Cortex of kidney (tissue), 1 donor: Measurements from ENCODE around the gene CTXND1.

ENCODE experiments used
- DNase-seq: peaks from one replicate; lab custom pipeline; 2025; lab: John Stamatoyannopoulos, UW

The CTXND1 gene

DNA sequence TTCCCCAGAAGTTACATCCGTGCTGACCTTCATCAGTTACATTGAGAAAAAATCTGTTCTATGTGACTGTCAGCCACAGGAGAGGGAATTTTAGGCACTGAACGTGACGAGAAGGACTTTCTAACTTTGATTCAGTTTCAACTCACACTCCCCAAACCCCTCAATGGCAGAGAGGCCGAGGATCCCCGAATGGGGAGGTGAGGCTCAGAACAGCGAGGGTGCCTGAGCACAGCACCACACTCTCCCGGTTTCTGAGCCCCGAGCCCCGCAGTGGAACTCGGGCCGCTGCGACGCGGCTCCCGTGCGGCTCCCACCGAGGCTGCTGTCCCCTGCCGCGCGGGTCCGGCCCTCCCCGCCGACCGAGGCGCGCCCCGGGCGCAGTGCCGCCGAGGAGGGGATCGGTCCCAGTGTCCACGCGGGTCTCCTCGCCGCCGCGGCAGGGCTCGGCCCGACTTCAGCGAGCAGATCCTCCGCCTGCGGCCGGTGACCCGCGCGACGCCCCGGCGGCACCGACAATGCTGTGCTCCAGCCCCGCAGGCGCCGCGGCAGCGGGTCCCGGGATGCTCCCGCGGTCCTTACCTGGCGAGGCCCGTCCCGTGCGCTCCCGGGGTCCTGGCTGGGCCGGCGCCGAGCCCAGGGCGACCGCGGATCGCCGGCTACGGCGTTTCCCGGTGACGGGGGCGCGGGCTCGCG lies 439 bp downstream of the CTXND1 start:
- DNase-seq, result peak; percentile 24

DNA sequence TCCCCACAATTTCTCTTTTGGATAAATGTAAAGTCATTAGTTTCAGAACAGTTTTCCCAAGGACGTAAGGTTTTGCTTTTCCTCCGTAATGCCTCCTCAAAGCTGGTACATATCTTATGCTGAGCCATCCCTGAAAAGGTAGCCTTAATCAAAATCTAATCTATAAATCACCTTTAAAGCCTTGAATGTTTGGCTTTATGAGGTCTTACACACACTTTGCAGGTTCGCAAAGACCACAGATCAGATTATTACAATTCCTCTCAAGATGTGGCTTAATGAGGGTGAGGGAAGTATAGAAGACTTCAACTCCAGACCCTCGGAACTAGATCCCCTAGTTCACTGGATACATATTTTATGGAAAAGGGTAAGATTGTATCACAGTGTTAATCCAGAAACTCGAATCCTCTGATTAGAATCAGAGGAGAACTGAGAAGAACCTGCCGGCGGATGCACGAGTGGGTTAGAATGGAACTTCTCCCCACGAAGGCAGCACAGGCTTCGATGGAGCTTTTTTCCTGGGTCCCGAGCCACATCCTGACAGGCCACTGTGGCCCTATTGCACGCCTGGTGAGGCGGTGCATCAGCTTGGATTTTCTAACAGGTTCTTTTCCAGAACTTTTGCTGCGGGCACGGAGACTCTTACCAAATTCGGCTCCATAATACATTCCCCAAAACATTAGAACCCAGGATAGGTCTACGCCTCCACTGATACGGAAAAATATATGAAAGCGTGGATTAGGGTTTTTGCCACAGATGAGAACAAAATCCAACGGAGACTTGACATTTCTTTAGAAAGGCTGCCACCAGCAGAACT lies 1.2 kb downstream of the CTXND1 start:
- no peak for DNase-seq

DNA sequence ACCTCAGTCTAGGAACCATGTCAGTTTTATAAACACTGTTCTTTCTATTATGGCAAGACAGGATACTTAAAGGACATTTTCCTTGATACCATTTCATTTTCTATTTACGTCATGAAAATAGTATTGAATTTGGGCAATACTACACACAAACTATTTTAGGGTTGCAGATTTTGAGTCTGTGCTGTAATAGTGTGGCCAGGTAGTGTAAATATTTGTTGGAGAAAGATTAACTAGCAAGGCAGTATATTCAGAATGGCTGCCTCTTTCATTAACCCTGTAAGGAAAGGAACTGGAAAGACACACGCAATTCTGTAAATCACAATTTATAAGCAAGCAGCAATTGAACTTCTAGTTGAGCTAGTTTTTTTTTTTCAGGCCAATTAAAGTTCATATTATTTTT lies 2.0 kb downstream of the CTXND1 start:
- DNase-seq, result no peak

DNA sequence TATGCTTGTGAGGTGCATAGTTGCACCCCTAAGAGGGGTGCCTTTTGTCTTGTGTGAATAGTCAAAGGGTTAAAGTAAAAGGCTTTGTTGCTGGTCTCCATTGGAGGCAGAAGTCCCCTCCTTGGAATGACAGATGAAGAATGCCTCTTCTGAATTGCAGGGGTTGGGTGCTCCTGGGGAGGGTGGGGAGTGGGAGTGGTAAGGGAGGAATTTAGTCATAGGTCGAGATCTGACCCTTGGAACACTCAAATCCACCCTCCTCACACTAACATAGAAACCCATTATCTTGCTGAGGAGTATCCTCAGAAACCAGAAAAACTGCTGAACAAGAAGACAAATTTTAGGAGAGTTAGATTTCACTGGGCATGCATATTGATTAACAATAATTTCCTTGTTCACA lies 4.7 kb downstream of the CTXND1 start:
- DNase-seq, result no peak

DNA sequence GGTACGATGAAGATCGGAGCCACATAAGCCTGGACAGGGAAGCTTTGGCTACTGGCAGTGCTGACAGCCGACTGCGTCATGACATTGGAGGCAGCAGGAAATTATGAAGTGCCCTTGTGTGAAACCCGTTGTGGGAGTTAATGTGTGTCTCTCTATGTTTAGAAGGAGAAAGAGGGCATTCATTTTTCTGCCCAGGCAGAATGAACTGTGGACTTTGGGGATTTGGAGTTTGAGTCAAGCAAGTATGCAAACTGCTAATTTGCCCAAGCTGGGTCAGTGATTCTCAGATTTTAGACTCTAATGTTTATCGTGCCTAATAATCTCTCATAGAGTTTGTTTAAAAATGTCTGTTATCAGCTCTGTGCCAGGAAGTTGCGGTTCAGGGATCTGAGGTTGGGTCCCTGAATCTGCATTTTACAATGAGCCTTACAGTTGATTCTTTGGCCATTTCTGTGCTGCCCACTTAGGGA lies 5.6 kb downstream of the CTXND1 start:
- DNase-seq, result no peak

DNA sequence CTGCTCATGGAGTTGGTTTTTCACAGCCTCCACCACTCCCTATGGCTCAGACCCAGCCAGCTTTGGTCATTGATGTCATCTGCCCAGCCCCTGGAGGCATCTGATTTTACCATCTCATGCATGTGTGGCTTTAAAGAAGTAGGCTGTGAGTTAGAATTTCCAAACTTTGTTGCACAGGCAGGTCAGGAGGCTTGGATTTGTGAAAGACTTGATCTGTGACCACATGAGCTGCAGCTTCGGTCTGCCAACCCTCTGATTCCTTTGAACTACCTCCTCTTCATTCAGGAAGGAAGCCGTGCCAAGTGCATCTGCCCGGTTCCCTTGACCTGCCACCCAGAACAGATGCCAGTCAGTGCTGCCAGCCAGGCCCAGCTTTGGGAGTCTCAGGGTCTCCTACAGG lies 9.2 kb downstream of the CTXND1 start:
- no peak for DNase-seq

DNA sequence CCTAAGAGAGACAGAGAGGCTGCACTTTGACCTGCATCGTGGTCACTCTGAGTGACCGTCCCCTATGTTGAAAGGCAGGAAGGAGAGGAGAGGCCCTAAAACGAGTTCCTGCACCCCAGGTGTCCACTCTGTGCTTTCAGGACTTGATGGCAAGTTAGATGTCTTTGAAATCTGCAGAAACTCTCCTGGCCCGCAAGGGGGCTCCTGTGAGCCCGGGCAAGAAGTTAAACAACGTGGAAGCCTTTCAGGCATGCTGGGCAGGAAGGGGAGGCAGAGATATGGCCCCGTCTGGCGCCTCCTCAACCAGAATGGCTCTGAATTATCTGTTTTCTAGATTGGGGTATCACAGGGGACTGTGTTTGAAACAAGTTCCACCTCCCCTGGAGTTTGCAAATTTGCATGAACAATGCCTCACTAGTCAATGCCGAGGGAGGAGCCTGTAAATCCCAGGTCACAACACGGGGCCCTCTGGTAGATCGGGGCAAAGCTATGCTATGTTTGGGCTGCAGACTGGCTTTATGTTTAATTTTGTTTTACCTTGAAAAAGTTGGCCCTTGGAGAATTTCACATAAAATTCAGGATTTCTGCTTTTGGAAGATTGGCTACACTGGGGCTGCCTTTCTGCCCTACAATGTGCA lies 9.8 kb downstream of the CTXND1 start:
- no peak for DNase-seq

DNA sequence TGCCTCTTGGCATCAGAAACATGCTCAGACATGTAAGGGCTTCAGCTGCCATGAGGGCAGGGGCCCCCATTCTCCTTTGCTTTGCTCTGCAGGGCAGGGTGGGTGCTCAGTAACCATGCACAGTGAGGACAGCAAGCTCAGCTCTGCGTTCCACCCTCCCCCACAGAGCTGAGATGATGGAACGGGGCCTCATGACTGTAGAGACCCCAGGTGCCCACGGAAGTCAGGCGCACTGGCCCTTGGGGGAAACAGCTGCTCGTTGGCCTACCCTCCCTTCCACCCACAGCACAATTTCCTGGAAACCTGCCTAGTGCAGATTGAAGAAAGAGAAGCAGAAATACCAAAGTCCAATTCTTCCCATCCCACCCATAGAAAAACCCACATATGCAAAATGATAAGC lies 10.5 kb downstream of the CTXND1 start:
- no peak for DNase-seq

DNA sequence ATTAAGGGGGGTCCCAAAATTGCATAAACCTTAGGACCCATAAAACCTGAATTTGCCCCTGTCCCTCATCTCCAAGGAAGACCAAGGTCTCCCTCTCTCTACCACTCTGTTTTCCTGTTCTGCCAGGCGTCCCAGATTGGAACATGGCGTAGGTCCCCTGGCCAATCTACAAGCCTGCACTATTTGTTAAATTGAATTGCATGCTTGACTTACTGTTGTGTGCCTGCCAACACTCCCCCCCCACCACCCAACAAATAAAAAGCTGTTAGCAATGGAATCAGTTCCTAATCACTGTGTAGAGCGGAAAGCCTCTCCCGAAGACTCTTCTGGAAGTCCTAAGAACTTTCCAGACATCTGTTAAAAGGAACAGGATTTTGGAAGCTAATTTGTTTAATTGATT lies 11.7 kb downstream of the CTXND1 start:
- DNase-seq, result no peak

DNA sequence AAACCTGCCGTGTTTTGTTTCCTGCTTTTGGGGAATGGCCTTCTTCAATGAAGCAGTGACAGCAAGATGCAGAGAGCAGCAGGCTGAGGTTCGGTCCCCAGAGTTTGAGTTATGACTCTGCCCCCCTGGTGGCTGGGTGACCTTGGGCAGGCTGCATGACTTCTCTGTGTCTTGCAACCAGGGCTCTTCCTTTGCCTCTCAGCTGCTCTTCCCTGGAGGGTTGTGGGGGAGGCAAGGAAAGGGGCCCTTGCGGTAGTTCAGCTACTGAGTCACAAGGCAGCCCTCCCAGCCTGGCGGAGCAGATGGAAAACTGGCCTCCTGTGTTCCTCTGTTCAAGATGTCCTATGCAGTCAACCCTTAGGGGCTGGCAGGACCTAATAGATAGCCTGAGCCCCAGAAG lies 17.1 kb downstream of the CTXND1 start:
- DNase-seq, result no peak

DNA sequence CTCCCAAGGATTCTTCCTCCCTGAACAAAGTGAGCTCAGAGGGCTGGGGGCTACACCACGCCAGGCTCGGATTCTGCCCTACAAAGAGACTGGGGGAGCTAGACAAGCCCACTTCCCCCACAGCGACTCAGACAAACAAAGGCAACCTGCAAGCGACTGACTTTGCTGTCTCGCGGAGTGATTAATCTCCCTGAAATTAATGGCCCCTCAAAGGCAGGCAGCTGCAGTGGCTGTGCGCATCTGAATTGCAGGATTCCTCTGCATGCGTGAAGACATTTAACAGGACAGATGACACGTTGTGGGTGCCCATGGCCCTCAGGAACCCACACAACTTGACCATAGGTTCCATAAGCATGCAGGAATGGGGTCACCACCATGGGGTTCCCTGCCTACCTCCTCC lies 18.4 kb downstream of the CTXND1 start:
- DNase-seq, result no peak

DNA sequence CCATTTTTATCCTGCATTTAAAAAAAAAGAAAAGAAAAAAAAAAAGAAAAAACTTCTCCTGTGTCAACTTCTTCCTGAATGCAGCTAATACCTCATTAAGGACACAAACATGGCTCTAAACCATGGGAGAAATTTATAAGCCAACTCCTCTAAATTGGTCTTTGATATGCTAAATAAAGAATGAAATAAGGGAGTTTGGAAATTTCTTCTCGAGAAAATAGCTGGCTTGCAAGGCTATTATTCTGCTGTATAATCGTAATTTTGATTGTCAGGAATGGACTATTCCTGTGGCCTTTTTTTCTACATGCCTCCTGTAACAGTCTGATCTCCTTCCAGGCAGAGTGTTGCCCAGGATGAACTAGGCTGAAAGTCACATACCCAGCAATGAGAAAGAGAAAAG lies 20.6 kb downstream of the CTXND1 start:
- DNase-seq, result no peak

DNA sequence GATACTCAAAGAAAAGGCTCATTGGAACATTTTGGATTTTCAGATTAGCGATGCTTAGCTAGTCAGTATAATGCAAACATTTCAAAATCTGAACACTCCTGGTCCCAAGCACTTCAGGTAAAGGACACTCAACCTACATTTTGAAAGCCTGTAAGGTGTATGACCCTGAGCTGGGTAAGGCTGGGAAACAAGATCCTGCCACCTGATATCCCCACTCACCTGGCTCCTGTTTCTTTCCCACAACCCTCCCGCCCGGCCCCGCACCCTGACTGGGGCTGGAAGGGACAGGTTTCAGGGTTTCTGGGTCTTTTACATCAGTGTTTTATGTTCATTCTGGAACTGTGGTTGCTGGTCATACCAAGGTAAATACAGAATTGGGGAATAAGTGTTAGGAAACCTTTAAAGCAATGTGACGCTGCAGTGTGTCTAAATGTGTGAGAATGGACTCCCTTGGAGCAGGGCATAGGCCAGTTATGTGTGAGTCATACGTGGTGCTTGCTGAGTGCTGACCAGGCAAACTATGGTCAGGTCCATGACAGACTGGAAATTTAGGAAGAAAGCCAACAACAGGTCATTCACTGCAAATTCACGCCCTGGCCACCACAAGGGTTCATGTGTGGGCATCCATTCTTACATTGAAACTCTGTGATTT lies 22.9 kb downstream of the CTXND1 start:
- no peak for DNase-seq

DNA sequence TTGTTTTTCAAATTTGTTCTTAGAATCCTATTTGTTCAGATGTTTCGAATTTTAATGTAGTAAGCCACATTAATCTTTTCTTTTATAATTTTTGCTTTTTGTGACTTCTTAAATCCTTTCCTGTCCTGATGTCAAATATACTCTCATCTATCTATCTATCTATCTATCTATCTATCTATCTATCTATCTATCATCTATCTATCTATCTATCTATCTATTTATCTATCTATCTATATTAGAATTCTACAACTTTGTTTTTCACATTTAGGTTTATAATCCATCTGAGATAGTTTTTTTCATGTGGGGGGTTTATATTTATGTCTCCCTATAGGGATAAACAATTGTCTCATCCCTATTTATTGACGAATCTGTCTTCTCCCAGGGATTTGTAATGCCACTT lies 32.1 kb downstream of the CTXND1 start:
- DNase-seq, result no peak

DNA sequence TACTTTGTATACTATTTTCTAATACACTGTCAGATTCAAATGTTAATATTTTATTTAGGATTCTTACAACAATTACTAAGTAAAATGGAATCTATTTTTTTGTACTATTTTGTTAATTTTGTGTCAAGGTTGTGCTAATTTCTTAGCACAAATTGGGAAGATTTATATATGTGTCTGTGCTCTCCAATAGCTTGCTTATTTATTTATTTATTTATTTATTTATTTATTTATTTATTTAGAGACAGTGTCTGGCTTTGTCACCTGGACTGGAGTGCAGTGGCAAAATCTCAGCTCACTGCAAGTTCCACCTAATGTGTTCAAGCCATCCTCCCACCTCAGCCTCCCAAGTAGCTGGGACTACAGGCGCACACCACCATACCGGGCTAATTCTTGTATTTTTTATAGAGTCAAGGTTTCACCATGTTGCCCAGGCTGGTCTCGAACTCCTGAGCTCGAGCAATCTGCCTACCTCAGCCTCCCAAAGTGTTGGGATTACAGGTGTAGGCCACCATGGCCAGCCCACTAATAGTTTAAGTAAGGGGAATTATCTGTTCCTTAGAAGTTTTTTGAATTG lies 34.6 kb downstream of the CTXND1 start:
- no peak for DNase-seq

DNA sequence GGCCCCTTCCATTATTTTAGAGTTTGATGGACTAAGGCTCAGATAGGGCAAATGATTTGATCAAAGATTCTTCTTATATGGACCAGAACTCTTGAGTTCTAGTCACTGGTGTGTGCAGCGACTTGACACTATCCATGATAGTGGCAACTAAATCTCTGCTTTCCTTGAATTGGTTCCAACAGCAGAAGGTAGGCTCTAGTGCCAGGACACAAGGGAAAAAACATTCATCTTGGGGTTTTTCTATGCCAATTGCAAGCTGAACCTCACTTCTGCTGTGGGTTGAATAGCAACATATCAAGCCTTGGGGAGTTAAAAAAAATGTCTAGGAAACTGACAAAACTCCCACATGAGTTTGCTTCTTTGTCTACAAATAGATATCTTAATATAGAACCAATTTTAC lies 35.1 kb downstream of the CTXND1 start:
- DNase-seq, result no peak

DNA sequence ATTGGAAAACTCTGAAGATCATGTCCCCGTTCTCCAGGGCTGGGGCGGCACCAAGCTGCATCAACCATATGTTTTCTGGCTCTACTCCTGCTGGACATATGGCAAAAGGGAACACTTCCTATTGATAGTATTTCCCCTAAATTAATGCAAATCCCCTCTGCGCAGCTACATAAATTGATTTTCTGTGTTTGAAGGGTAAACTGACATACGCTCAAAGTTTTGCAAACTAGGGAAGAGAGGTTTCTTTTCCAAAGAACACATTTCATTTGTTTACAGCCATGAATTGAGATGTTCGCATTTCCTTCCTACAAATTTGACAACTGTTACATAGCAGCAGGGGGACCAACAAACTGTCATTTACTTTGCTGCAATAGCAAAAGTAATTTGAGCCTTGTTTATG lies 35.9 kb downstream of the CTXND1 start:
- no peak for DNase-seq

DNA sequence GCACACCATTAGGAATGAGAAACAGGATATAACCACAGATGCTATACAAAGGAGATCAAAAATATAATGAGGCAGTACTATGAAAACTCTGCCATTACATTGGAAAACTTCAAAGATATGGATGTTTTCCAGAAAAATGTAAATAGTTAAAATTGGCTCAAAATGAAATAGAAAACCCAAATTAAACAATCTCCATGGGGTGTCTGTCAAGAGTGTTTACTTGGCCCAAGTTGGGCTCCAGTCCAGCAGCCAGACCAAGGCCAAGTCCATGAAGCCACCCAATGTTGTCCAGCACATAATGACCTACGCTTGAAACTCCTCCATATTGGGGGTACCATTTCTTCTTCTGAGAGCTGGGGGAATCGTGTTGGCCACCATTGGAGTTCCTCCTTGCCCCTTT lies 37.1 kb downstream of the CTXND1 start:
- no peak for DNase-seq

DNA sequence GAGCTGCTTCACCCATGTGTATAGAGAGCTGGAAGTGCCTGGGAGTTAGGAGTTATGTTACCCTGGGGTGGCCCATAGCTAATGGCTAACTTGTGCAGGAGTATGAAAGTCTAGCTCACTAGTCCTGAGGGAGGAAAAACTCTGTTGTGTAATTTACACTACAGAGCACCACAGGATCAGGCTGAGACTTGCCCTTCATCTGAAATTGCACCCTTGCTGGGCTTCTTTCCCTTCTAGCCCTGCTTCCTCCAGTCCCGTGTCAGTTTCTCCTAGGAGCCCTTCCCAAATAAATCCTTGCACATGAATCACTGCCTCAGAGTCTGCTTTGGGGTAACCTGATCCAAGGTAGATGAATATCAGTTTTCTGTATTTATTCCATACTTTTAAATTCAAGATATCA lies 40.0 kb downstream of the CTXND1 start:
- DNase-seq, result no peak

DNA sequence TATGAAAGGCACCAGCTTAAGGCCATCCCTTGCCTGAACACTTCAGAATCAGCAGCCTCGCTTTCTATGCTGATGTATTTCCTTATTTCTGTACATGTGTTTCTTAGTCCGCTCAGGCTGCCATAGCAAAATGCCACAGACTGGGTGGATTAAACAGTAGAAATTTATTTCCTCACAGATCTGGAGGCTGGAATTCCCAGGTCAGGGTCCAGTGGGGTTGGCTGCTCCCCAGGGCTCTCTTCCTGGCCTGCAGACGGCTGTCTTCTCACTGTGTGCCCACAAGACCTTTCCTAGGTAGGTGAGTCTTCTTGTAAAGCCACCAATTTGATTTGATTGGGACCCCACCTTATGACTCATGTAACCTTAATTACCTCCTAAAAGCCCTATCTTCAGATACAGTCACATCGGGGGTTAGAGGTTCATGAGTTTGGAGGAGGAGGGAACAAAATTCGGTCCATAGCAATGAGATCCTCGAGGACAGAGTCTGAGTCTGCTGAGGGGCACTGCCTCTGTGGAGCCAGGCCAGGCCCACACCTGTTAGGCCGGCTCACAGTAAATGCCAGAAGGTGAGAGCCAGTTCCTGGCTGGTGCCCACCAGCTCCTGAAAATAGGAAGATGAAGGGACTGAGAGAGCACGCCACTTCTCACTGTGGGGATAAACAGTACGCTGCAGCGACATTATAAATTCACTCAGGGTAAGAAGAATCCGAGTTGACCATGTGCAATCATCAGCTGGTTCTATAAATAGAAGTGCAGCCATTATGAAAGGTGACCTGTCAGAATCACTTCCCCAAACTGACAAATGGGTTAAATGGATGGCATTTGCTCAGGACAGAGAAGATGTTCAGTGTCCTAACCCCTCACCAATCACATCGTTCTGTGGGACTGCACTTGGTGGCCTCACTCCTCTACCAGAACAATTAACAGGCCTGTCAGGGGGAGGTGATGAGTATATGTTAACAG lies 41.1 kb downstream of the CTXND1 start:
- DNase-seq, result no peak
